ENCODE results near the gene COL6A2.

DNA sequence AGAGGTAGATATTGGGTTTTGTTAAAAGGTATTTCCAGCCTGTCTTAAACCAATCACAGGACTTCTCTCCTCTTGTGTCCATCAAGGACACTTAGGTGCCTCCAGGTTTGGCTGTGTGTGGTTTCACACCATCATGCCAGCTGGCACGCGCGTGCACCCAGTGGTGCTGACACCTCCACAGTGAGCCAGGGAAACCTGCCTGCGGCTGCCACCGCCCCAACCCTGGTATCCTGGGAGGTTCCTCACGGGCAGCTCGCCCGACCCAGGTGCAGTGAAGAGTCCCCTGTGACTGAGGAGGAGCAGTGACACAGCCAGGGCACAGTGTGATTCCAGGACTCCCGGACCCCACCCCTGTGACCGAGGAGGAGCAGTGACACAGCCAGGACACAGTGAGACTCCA, 13.2 kb upstream of the COL6A2 start:
- TF ChIP-seq, protein P1, sequence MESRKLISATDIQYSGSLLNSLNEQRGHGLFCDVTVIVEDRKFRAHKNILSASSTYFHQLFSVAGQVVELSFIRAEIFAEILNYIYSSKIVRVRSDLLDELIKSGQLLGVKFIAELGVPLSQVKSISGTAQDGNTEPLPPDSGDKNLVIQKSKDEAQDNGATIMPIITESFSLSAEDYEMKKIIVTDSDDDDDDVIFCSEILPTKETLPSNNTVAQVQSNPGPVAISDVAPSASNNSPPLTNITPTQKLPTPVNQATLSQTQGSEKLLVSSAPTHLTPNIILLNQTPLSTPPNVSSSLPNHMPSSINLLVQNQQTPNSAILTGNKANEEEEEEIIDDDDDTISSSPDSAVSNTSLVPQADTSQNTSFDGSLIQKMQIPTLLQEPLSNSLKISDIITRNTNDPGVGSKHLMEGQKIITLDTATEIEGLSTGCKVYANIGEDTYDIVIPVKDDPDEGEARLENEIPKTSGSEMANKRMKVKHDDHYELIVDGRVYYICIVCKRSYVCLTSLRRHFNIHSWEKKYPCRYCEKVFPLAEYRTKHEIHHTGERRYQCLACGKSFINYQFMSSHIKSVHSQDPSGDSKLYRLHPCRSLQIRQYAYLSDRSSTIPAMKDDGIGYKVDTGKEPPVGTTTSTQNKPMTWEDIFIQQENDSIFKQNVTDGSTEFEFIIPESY (IDR thresholded peaks at IDR 0.05; ENCODE audit: borderline replicate concordance, low read depth), result no peak
- no peak for TF ChIP-seq GABPA (IDR thresholded peaks at IDR 0.05; ENCODE audit: low read depth)
- TF ChIP-seq EP300 (IDR thresholded peaks at IDR 0.05; ENCODE audit: borderline replicate concordance in 1 of 2, low read depth in 1 of 2, low read length in 1 of 2), result no peak
- TF ChIP-seq, protein P2, sequence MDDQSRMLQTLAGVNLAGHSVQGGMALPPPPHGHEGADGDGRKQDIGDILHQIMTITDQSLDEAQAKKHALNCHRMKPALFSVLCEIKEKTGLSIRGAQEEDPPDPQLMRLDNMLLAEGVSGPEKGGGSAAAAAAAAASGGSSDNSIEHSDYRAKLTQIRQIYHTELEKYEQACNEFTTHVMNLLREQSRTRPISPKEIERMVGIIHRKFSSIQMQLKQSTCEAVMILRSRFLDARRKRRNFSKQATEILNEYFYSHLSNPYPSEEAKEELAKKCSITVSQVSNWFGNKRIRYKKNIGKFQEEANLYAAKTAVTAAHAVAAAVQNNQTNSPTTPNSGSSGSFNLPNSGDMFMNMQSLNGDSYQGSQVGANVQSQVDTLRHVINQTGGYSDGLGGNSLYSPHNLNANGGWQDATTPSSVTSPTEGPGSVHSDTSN (IDR thresholded peaks at IDR 0.05), result no peak
- no peak for TF ChIP-seq RXRA (IDR thresholded peaks at IDR 0.05; ENCODE audit: borderline replicate concordance, low read depth)
- TF ChIP-seq RFX5 (IDR thresholded peaks at IDR 0.05; ENCODE audit: low read length), result no peak
- TF ChIP-seq, protein P3, sequence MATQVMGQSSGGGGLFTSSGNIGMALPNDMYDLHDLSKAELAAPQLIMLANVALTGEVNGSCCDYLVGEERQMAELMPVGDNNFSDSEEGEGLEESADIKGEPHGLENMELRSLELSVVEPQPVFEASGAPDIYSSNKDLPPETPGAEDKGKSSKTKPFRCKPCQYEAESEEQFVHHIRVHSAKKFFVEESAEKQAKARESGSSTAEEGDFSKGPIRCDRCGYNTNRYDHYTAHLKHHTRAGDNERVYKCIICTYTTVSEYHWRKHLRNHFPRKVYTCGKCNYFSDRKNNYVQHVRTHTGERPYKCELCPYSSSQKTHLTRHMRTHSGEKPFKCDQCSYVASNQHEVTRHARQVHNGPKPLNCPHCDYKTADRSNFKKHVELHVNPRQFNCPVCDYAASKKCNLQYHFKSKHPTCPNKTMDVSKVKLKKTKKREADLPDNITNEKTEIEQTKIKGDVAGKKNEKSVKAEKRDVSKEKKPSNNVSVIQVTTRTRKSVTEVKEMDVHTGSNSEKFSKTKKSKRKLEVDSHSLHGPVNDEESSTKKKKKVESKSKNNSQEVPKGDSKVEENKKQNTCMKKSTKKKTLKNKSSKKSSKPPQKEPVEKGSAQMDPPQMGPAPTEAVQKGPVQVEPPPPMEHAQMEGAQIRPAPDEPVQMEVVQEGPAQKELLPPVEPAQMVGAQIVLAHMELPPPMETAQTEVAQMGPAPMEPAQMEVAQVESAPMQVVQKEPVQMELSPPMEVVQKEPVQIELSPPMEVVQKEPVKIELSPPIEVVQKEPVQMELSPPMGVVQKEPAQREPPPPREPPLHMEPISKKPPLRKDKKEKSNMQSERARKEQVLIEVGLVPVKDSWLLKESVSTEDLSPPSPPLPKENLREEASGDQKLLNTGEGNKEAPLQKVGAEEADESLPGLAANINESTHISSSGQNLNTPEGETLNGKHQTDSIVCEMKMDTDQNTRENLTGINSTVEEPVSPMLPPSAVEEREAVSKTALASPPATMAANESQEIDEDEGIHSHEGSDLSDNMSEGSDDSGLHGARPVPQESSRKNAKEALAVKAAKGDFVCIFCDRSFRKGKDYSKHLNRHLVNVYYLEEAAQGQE (IDR thresholded peaks at IDR 0.05; ENCODE audit: low read depth, low read length), result no peak
- TF ChIP-seq CTCF (IDR thresholded peaks at IDR 0.05), result no peak

Data from SK-N-SH (cell line).